DOHH2 (cell line): ENCODE measurements around the gene SLC19A1.

Experiments used
- EZH2phosphoT487 ChIP-seq: fragments of 200-600 bp; sonication (generic); IDR thresholded peaks from 2 replicates; pipeline ENCODE4 v1.6.1; 2017; ENCODE audit warnings: borderline replicate concordance, mild to moderate bottlenecking, antibody characterized with exemption, low read length, moderate library complexity, mixed read lengths
- TF ChIP-seq, protein P1 (sequence below): fragments of 200-600 bp; sonication (generic); IDR thresholded peaks from one replicate; pipeline ENCODE4 v1.5.1; 2014; ENCODE audit warnings: antibody characterized with exemption, mild to moderate bottlenecking, low read depth, low read length; ENCODE audit not compliant: poor library complexity, severe bottlenecking

DNA sequence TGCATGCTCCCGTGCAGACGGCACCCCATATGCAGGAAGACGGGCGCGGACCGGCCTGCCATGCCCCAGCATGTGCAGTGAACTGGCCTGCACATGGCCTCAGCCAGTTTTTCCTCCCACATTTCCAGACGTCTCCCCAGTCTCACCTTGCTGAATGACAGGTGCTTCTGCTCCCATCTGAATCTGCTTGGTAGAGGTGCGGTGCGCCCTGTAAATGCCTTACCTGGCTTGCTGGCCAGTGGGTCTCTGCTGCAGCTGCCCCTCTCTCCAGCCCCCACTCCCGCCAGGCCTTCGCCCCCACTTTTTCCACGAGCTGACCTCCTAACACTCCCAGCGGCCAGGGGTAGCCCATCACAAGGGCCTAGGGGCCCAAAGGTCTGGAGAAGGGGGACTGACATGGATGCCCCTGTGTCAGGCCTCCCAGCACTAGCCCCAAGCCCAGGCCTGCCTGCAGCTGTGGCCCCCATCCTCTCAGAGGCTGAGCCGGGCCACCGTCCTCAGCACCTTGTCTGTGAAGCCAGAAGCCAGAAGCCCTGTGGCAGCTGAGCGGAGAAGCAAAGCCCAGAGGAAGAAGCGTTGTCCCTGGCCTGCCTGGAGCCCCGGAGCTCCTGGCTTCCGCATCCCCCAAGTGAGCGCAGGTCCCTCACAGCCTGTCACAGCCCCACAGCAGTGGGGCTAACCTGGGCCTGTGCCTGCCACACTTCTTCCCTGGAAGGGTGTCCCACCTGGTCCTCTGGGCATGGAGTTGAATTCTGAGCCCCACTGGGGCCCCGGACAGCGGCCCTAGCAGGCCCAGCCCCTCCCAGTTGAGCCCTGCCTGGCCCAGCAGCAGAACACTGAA, 3.7 kb upstream of the SLC19A1 start:
- TF ChIP-seq, protein P1, sequence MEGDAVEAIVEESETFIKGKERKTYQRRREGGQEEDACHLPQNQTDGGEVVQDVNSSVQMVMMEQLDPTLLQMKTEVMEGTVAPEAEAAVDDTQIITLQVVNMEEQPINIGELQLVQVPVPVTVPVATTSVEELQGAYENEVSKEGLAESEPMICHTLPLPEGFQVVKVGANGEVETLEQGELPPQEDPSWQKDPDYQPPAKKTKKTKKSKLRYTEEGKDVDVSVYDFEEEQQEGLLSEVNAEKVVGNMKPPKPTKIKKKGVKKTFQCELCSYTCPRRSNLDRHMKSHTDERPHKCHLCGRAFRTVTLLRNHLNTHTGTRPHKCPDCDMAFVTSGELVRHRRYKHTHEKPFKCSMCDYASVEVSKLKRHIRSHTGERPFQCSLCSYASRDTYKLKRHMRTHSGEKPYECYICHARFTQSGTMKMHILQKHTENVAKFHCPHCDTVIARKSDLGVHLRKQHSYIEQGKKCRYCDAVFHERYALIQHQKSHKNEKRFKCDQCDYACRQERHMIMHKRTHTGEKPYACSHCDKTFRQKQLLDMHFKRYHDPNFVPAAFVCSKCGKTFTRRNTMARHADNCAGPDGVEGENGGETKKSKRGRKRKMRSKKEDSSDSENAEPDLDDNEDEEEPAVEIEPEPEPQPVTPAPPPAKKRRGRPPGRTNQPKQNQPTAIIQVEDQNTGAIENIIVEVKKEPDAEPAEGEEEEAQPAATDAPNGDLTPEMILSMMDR, result no peak
- TF ChIP-seq EZH2phosphoT487, result no peak
